Prostate gland (tissue), 2 donors: Measurements from ENCODE around the gene VPS37C. TPM values are rescaled to one million over a fixed set of nuclear protein-coding genes. Genes with fewer than 3 reads are reported as not detected.

Experiments used
- DNase-seq: peaks from one replicate; pipeline ENCODE4 v3.0.0-alpha.2; 2019; ENCODE audit warnings: low spot score
- H3K27ac ChIP-seq, 2 donors: fragments of 200-600 bp; sonication (generic); 2 replicates each; pipeline ENCODE4 v1.5.1; 2017 to 2019
- H3K27me3 ChIP-seq: fragments of 200-600 bp; sonication (generic); replicated peaks from 2 replicates; pipeline ENCODE4 v1.5.1; 2019; ENCODE audit not compliant: insufficient read depth
- H3K36me3 ChIP-seq, 2 donors: fragments of 200-600 bp; sonication (generic); 1 replicate in 1 of 2; 2 replicates in 1 of 2; pipeline versions ENCODE4 v1.5.1 to v1.8.1; 2017 to 2019
- H3K4me1 ChIP-seq: fragments of 200-600 bp; sonication (generic); replicated peaks from 2 replicates; pipeline ENCODE4 v1.5.1; 2019
- H3K4me3 ChIP-seq, 2 donors: fragments of 200-600 bp; sonication (generic); 2 replicates each; pipeline ENCODE4 v1.5.1; 2017 to 2019
- H3K9me3 ChIP-seq: fragments of 200-600 bp; sonication (generic); 2 replicates; pipeline ENCODE4 v1.5.1; 2017
- POLR2A ChIP-seq: fragments of 450-650 bp; IDR thresholded peaks from one replicate; pipeline ENCODE4 v1.6.1; 2016; ENCODE audit warnings: antibody characterized with exemption, mild to moderate bottlenecking
- POLR2AphosphoS5 ChIP-seq: sonication (generic); formaldehyde crosslinking; IDR thresholded peaks from one replicate; pipeline ENCODE4 v1.6.1; 2017; ENCODE audit warnings: antibody characterized with exemption
- WGBS: methylation state at CpG from one replicate; pipeline ENCODE4 v1.1.5; 2018; 5-methylcytosine and 5-hydroxymethylcytosine counted together
- intact Hi-C: fragments of 100-400 bp; cut with DNase I; formaldehyde crosslinking; loops from one replicate; pipeline ENCODE4 v1.14.2; 2022
- total RNA-seq, 2 donors: library from RNA; depleted of rRNA; stranded (reverse); fragments of >200 nt; gene quantifications; one replicate each; pipeline ENCODE4 v1.1.0, GENCODE V29; 2016
- TF ChIP-seq, protein P1 (sequence below), 4 experiments: fragments of 200-600 bp in 2 of 4; fragments of 450-650 bp in 2 of 4; sonication (generic) in 2 of 4; IDR thresholded peaks; 1 replicate in 3 of 4; 2 replicates in 1 of 4; pipeline ENCODE4 v1.5.1; 2016 to 2019; ENCODE audit warnings: antibody characterized with exemption in 4 of 4, mild to moderate bottlenecking in 2 of 4, moderate library complexity in 2 of 4

VPS37C gene
- total RNA-seq, 2 donors from 2014 or later = 32.2 to 38.8 TPM

DNA sequence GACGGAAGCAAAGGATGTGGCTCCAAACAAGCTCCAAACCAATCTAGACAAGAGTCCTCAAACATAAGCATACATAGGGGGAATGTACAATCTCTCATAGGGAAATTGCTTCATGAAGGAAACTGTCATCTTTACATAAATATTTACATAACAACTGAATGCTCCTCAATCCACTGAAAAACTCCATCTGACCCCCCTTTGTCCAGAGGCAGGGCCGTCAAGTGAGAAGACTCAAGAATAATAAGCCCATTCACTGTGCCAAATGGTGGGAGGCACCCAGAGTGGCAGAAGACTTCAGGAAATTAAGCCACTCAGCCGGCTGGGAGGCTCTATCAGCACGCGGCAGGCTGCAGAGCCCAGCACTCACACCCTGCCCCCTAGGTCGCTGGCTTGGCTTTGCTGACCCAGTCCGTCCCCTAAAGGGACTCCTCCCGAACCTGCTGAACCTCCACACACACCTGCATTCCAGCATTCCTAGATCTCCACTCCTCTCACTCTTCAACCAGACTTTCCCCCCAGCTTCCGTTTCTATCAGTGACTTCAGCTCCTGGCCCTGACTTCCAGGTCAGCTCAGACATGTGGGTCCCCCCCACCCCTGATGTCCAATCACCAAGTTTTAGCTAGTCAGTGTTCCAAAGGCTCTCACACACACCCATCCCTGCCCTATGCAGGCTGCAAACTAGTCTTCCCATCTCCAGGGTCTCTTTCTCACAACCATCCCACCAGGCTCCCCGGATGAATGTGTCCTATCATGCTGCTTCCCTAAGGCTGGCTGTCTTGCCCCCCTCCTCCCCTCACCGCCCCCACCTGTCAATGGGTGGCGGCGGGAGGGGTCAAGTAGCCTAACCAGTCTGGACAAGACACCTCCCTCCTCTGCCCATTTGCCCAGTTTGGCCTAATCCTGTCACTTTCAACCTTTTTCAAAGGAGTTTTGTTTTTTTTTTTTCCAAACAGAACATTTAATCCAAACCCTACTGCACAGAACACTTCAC lies 11.3 kb downstream of the VPS37C start:
- no peak for TF ChIP-seq POLR2A
- no peak for TF ChIP-seq POLR2AphosphoS5
- TF ChIP-seq, protein P1, sequence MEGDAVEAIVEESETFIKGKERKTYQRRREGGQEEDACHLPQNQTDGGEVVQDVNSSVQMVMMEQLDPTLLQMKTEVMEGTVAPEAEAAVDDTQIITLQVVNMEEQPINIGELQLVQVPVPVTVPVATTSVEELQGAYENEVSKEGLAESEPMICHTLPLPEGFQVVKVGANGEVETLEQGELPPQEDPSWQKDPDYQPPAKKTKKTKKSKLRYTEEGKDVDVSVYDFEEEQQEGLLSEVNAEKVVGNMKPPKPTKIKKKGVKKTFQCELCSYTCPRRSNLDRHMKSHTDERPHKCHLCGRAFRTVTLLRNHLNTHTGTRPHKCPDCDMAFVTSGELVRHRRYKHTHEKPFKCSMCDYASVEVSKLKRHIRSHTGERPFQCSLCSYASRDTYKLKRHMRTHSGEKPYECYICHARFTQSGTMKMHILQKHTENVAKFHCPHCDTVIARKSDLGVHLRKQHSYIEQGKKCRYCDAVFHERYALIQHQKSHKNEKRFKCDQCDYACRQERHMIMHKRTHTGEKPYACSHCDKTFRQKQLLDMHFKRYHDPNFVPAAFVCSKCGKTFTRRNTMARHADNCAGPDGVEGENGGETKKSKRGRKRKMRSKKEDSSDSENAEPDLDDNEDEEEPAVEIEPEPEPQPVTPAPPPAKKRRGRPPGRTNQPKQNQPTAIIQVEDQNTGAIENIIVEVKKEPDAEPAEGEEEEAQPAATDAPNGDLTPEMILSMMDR (IDR thresholded peaks at IDR 0.05) = no peak
- no peaks in the 10 kb centered on the region for H3K36me3 ChIP-seq
- no peaks in the 10 kb centered on the region for H3K9me3 ChIP-seq
- no peaks in the 10 kb centered on the region for H3K27me3 ChIP-seq
- H3K27ac ChIP-seq = no peak overlapping the region
- intact Hi-C loops = no loop called here
- DNase-seq = no peak
- 30% methylated on average over 13 of the region's 13 CpGs for WGBS
- peaks cover 28% of the 10 kb centered on the region for H3K4me1 ChIP-seq
- no peak overlapping the region for H3K4me3 ChIP-seq

DNA sequence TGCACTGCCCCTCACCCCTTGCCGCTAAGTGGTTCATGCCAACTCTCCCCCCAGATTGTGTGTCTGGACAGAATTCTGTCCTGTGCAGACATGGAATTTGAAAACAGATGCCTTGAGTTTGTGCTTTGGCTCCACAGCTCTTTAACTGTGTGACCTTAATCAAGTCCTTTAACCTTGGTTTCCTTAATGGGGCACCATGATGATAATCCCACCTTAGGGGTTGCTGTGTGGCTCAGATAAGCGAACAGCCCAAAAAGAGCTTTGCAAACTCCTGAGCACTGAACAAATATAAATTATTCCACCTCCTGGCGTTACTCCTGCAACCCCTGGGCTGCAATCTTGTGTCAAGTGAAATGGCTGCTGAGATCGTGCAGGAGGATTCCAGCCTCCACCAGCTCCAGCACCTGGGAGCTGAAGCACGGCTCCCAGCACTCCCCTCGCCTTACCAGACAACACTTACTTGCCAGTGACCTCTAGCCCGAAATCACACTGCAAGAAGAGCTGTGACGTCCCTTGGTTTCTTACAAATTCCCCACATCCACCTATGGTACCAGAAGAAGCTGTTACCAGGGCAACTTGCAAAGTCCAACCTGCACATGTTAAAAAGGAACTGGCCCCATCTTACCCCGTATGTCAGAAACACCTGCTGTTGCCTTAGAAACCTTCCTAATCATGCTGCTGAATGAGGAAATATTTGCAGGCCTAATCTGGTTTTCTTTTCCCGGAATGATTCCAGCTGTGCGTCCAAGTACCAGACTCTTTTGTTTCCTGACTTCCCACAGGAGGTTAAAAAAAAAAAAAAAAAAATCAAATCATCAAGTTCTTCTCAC lies 13.2 kb downstream of the VPS37C start:
- no peak for DNase-seq
- no peak overlapping the region for H3K4me3 ChIP-seq
- no peak overlapping the region for H3K27ac ChIP-seq
- no peaks in the 10 kb centered on the region for H3K27me3 ChIP-seq
- intact Hi-C loops = no loop called here
- no peaks in the 10 kb centered on the region for H3K36me3 ChIP-seq
- H3K9me3 ChIP-seq = no peaks in the 10 kb centered on the region
- TF ChIP-seq POLR2AphosphoS5 (no peak), POLR2A (no peak)
- TF ChIP-seq, protein P1 (IDR thresholded peaks at IDR 0.05) = no peak
- 62% methylated on average over 11 of the region's 11 CpGs for WGBS
- H3K4me1 ChIP-seq = peaks cover 28% of the 10 kb centered on the region

DNA sequence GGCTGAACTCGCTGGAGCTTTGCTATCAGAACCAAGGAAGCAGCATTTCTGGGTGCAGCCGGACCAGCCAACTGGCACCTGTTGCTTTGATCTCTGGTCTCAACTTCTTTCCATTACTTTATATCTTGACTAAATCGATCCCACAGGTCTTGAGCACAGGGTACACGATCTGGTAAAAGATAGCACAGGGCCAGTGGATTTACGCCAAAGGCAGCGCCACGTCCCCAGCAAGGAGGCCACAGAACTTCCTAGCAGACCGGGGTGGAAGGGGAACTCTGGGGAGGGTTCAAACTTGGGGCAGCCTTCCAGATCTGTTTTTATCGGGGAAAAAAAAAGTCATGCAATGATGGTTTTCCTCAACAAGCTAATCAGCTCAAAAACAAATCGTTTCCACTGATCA lies 14.0 kb downstream of the VPS37C start:
- Histone ChIP-seq H3K36me3 (no peaks in the 10 kb centered on the region), H3K27me3 (no peaks in the 10 kb centered on the region), H3K27ac (no peak overlapping the region), H3K4me1 (peaks cover 28% of the 10 kb centered on the region), H3K4me3 (no peak overlapping the region), H3K9me3 (no peaks in the 10 kb centered on the region)
- intact Hi-C loops = no loop called here
- 58% methylated on average over 10 of the region's 10 CpGs for WGBS
- TF ChIP-seq, protein P1 (IDR thresholded peaks at IDR 0.05) = no peak
- TF ChIP-seq POLR2A (no peak), POLR2AphosphoS5 (no peak)
- no peak for DNase-seq

DNA sequence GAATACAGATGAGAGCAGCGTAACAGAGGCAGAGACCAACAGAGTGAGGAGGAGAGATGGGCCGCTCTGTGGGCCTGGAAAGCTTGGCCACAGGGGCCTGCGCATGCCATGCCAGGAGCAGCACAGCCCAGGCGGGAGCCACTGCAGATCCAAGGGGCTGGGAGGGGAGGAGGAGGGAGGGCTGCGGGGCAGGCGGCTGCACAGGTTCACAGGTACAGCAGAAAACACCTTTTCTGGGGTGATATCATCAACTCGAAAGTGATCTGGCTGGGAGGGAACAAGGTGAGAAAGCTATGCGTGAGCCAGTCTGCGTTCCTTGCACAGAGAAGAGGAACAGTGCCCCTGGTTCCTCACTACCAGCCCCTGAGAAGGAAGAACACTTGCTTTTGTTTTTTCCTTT lies 14.8 kb downstream of the VPS37C start:
- H3K4me1 ChIP-seq = peaks cover 21% of the 10 kb centered on the region
- intact Hi-C loops = no loop called here
- no peak overlapping the region for H3K27ac ChIP-seq
- DNase-seq = no peak
- 63% methylated on average over 9 of the region's 9 CpGs for WGBS
- TF ChIP-seq POLR2A = no peak
- TF ChIP-seq, protein P1 (IDR thresholded peaks at IDR 0.05) = no peak
- TF ChIP-seq POLR2AphosphoS5 = no peak
- H3K9me3 ChIP-seq = no peaks in the 10 kb centered on the region
- no peaks in the 10 kb centered on the region for H3K36me3 ChIP-seq
- H3K27me3 ChIP-seq = no peaks in the 10 kb centered on the region
- no peak overlapping the region for H3K4me3 ChIP-seq
